HG03378 (cell line): Measurements from ENCODE around the gene SYNE1.
"Not testable (repeated sequence)": the region's sequence is repeated elsewhere in the genome, so short reads cannot be mapped to it uniquely, and the experiment has no call there.

Source experiments
- ATAC-seq: cut with Tn5 transposase; IDR thresholded peaks from one replicate; pipeline ENCODE4 v1.9.1; 2021; ENCODE audit warnings: mild to moderate bottlenecking, moderate library complexity; ENCODE audit not compliant: unreplicated experiment

The SYNE1 gene

DNA sequence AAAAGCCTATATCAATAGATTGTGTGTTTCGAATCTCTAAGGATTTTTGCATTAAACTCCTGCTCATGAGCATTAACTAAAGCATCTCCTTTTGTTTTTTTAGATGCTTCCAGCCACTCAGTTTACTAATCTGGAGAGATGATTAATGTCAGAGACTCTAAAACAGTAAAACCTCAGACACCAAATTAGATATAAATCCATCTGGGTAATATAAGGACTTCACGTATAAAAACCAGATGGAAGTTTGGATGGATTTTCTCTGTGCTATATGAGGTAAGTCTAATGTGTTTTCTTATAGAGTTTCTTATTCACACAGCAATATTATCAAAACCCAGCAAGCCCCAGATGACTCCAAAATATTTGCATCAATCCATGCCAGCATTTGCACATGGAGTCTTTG, 137.2 kb downstream of the SYNE1 start:
- no peak for ATAC-seq

DNA sequence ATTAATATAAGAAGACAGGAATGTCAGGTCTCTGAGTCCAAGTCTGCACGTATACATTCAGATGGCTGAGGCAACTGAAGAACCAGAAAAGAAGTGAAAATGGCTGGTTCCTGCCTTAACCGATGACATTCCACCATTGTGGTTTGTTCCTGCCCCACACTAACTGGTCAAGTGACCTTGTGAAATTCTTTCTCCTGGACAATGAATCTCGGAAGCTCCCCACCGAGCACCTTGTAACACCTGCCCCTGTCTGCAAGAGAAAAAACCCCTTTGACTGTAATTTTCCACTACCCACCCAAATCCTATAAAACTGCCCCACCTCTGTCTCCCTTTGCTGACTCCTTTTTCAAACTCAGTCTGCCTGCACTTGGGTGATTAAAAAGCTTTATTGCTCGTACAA, 140.4 kb downstream of the SYNE1 start:
- ATAC-seq: no peak

DNA sequence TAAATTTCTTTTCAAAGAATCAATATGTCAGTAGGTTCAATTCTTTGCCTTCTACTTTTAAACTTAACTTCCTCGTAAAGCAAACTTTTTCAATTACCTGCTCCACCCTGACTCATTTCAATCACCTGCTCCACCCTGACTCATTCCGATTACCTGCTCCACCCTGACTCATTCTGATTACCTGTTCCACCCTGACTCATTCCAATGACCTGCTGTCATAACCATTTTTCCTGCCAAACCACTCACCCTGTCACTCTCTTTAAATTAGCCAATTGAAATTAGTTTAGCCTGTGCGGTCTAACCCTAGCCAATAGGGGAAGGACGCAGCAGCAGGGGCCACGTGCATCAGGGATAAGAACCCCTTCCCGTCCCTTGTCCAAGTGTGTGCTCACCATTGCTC, 141.7 kb downstream of the SYNE1 start:
- ATAC-seq: not testable (repeated sequence)

DNA sequence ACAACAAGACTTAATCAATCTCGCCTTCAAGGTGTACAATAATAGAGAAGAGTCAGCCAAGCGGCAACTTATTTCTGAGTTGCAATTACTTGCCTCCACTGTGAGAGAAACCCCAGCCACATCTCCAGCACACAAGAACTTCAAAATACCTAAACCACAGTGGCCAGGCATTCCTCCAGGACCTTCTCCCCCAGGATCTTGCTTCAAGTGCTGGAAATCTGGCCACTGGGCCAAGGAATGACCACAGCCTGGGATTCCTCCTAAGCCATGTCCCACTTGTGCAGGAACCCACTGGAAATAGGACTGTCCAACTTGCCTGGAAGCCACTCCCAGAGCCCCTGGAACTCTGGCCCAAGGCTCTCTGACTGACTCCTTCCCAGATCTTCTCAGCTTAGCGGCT, 144.9 kb downstream of the SYNE1 start:
- not testable (repeated sequence) for ATAC-seq

DNA sequence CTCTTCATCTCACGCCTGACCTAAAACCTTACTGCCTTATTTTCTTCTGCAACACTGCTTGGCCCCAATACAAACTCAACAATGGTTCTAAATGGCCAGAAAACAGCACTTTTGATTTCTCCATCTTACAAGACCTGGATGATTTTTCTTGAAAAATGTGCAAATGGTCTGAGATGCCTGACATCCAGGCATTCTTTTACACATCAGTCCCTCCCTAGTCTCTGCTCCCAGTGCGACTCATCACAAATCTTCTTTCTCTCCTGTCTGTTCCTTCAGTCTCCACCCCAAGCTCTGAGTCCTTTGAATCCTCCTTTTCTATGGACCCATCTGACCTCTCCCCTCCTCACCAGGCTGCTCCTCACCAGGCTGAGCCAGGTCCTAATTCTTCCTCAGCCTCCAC, 145.7 kb downstream of the SYNE1 start:
- ATAC-seq: not testable (repeated sequence)

DNA sequence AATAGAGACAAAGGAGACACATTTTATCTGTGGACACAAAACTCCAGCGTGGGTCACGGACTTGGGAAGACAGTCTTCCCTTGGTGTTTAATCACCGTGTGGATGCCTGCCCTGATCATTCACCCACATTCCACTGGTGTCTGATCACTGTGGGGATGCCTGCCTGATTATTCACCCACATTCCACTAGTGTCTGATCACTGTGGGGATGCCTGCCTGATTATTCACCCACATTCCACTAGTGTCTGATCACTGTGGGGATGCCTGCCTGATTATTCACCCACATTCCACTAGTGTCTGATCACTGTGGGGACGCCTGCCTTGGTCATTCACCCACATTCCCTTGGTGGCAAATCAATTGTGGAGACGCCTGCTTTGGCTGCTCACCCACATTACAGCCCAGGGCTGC, 146.2 kb downstream of the SYNE1 start:
- not testable (repeated sequence) for ATAC-seq

DNA sequence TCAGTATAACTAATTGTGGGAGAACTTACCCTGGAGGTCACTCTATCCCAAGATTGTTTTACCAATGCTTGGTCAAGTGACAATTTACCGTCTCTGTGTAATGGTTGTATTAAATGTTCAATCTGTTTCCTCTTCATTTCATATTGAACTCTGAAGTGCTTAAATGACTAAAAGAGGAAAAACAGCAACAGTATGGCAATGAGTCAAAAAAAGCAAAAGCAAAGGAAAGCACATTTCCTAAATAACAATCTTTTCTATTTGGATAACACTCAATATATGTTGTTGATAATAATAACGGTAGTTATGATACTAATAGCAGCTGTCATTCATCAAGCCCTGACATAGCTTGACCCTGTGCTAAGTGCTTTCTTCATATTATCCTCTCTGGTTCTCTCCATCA, 152.4 kb downstream of the SYNE1 start:
- ATAC-seq: no peak

DNA sequence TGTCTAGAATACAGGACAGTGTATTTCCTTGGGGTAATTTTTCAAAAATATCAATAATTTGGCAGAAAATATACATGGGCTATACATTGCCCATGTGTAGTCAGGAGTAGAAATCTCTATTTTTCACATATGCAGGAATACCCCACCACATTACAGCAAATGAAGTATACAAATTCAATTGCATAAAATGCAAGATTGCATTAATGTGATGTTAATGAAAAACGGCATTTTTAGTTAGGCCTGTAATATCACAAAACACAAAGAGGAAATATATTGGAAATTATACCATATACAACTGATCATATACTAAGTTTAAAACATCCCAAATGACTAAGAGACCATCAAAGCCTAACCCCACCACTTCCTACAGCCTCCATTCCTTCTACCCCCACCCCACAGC, 154.9 kb downstream of the SYNE1 start:
- ATAC-seq: no peak

DNA sequence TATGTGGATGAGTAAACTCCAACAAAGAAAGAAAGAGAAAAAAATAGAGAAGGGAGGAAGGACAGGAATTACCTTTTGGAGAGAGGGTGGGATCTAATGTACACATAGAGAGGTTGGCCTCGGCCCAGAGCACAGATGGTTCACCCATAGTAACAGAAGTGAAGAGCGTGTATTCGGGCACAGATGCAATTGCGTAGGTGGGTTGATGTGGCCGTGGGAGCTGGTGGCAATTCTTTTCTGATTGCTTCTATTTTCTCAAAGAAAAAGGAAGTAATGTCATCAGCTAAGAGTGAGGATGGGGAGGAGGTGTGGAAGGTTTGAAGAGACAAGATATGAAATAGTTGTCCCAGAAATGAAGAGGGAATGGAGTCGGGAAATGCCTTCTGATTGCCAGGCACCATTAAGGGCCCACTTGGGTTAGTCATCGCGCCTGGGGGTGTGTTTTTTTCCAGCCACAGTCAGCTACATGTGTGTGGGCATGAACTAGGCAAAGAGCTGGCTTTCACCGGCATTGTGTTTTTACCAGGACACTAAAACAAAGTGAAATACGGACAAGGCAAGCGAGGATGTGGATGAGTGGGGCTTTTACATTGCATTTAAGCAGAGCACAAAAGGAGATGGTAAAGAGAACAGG, 158.7 kb downstream of the SYNE1 start:
- ATAC-seq: no peak

DNA sequence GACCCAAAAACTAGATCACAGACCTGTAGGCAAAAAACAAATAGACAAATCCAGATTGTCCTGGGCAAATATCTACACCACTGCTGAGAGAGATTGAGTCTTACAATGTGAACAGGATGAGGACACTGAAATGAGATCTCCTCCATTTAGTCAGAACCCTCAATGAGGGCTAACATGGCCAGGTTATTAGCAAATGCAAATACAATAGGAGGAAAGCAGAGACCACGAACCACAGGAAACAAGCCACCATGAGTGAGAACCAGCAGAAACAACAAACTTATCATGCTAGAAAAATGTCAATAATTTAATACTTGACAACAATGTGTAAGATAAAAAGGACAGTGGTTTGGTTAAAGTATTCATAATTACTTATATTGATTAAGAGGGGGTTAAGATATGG, 162.8 kb downstream of the SYNE1 start:
- ATAC-seq: no peak

DNA sequence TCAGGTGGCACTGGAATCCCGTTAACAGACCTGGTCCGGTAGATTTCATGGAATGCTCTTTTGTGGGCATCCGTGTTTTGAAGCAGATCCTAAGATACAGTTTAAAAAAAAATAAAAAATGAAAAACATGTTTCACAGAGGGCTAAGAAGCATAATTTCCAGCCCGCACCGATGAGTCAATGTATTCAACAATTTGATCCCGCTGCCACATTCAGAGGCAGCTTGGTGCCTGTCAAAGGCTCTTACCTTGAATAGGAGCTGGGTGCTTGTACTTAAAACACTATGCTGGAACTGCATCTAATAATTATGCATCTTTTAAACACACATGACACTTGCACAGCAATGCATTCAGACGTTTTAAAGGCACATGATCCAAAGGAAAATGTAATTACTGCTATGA, 164.8 kb downstream of the SYNE1 start:
- no peak for ATAC-seq

DNA sequence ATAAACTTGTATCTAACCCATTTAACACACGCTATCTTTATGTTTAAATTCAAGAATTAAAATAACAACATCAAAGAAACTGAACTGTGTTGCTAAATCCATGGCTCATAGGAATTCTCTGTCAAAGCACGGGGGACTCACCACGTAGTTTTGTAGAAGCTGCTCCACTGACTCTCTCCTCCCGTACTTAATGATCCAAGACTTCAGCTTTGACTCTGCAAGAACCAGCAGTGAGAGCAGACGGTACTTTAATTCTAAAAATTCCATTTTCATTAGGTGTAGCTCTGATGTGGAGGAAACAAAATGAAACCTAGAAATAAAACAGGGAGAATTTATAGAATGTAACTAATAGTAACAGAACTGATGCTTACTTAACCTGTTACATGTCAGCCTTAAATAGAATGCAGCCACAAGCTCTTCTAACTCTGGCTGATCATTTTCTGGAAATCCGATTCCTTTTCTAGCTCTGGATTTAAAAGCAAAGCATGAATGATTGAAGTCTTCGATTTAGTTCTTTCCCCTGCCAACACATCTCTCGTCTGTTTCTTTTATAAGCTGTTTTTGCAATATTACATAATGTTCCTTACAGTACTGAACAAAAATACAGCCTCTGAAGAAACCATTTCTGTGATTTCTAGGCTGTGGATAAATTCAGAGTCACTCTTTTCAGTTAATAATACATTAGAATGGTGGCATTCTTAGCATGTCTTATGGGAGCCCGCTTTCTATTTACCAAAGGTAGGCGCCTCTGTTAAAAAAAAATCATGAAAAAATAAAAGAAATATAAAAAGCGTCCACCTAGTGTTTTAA, 165.5 kb downstream of the SYNE1 start:
- ATAC-seq: no peak

DNA sequence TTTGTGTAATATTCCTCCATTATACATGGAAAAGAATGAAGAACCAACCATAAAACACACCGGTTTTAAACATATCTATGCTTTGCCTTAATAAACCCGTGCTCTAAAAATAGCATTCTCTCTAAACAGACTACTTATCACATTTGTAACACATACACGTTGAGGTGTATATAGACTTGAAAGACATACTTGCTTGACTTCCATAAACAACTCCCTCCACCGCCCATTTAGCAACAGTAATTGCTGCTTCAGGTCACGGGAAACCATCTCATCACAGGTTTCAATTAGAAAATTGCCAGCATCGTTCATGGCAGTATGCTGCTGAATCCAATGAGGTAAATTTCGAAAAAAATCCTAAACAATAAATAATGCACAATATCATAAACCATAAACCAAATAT, 174.0 kb downstream of the SYNE1 start:
- ATAC-seq: no peak

DNA sequence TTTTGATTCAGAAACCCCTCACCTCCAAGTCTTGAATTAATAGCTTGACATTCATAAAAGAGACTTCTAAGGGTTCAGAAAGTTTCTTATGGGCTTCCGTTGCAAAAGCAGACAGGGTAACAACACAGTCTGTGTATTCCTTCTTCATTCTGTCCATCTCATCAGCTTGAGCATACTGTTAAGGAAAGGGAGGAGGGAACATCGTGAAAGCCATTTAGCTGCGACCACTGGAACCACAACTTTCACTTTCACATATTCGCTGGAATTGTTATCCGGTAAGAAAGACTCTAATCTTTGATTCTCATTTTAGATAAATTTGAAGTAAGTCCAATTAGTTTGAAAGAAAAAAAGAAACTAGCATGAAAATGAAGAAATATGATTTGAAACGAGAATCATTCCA, 174.4 kb downstream of the SYNE1 start:
- ATAC-seq: no peak

DNA sequence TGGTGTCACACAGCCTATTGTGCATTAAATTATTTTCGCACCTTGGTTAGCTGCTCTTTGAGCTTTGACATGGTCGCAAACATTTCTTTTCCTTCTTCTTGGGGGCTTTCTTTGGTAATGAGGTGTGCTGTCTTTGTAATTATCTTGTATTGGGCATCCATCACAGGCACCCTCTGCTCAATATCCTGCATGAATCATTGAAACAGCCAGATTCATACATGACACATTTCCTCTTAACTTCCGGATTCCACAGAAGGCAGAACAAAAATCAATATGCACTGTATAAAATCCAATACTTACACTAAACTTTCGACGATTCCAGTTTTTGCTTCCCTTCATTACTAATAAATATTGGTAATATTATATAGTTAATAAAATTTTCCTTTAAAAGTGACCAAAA, 175.6 kb downstream of the SYNE1 start:
- no peak for ATAC-seq

DNA sequence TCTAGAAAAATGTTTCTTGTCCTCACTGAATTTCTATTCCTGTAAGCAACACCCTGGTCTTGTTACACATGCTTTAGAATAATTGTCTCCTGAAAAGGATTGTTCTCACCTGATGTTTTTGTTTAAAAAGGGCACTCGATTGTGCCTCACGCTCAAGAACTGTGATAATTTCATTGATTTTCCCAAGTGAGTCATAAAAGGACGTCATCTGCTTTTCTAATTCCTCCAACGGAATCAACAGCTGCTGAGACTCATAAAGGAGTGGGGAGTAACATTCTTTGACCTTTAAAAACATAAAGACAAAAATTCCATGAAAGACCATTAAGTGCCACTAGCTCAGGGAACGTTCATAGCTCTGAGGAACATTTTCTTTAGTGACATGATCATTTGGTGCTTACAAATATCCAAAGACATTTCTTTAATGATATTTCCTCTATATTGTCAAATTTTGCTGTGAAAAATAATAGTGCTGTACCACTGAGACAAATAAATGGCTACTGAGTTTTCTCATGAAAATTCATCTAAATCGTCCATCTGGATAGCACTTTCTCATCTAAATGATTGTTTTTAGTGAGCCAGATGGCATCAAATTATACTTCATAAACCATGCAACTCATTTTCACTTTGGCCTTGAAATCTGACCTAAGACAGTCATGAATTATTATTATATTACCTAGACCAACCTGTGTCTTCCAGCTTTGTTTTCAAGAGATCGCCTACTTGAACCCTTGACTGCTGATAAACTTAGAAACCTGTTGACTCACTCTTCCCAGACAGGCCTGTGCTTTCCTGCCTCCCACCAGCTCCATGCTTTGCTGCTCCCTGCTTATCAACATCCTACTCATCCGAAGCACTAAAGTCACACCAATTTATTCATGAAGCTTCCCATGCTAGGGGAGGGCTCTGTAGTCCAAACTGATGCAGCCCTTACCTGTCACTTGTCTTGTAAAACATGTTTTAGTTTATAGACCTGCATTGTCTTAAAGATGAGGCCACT, 178.2 kb downstream of the SYNE1 start:
- no peak for ATAC-seq

DNA sequence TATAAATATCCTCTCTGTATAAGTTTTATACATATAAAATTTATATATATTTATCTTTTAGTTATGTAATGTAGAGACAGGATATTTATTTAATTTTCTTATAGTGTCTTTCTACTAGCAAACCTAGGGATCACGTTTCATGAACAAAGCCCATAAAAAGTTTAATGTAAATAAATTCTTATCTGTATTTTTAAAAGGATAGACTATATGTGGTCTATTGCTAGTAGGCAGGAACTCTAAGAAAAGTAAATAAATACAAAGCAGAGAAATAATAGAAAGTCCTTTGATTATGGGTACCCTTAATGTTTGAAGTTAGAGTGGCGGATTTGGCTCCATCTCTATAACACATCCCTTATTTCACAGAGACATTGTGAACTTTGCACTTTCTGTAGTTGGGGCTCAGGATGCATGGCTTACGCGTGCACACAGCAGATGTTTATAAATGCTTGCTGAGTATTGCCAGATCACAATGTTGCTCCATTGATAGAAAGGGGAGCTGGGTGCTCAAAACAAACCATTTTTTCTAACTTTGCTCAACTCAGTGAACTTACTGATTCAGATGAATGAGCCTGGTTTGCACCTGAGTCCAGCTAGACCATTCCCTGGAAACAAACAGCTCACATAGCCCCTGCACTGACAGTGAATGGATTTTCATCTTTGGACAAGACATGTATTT, 179.1 kb downstream of the SYNE1 start:
- ATAC-seq: no peak

DNA sequence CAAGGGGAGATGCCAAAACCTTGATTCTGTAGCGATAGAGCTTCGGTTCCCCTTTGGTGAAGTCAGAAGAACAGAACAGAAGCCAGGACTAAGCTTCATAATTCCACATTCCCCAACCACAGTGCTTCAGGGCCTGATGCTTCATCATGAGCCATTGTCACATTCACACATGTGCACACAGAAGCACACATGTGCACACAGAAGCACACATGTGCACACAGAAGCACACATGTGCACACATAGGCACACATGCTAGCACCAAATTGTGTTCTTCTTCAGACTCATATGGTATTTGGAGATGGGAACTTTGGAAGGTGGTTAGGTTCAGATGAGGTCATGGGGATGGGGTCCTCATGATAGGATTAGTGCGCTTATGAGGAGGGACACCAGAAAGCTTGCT, 183.2 kb downstream of the SYNE1 start:
- no peak for ATAC-seq

DNA sequence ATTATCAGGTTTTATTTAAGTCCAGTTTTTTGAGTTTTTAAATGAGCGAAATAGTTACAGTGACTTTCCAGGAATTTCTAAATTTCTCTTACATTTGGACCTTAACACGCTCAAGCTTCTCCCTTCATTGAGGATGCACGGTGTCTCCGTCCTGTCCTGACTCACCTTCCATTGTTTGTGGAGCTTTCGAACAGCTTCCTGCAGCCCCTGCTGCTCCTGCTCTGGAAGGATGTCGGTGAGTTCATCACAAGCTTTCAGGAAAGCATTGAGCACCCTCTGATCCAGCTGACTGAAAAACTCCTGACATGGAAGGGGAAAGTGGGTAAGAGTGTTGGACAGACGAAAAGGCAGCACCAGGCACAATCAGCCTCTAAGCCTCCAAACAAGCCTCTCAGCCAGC, 183.7 kb downstream of the SYNE1 start:
- no peak for ATAC-seq

DNA sequence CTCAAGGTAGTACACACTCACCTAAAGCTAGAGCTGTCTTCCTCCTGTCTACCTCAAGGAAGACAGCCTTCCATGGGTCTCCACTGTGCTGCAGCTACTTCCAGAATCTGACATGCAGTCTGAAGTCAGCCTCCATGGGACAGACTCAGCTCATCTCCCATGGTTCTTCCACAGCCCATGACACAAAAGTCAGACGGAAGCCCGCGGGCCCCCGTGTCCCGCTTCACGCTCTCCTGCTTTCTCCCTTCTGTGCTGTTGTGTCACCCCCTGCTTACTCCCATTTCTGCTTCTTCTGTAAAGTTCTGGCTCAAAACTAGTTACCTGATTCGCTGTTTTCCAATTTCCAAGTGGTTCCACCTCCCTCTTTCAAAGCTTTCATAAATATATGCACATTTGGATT, 184.5 kb downstream of the SYNE1 start:
- ATAC-seq: no peak

DNA sequence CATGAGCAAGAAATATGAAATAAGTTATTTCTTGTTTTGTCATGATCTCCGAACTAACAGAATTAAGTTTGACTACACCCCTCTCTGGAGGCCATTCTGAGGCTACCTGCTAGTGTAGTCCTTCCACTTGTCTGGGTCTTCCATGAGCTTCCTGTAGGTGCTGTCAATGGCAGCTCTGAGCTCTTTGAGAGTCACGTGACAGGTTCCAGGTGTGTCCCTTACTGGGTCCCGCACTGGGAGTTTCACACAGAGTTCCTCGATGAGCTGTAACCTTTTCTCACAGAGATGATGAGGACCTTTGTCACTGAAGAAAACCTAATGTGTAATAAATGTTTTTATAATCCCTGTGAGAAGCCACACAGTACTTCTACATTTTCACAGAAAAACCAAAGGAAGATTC, 186.6 kb downstream of the SYNE1 start:
- ATAC-seq: no peak
